GM19043 (cell line): ENCODE measurements around the gene TFG.

Experiments used
- ATAC-seq: cut with Tn5 transposase; IDR thresholded peaks from one replicate; pipeline ENCODE4 v1.9.1; 2021; ENCODE audit warnings: low read depth; ENCODE audit not compliant: unreplicated experiment

Gene TFG

GRCh38 chr3:100783619-100784018 is 74.3 kb downstream of the TFG start:
- ATAC-seq, result no peak

GRCh38 chr3:100789579-100789978 is 80.3 kb downstream of the TFG start:
- ATAC-seq, result no peak

DNA sequence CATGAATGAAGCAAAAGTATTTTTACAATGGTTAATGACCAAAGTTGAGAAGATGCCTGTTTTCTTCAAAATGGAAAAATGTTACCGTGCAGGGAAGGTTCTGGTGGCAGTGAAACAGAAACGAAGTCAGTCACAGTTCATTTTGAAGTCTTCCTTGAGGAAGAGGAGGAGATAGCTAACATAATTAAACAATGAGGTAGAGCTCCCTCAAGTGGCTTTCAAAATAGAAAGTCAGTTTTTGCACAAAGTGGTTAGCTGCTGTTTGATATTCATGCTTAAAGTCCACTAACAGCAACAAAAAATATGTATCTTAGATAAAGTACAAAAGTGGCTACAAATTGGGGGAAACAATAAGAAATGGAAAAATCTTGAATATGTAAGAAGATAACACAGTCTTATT is 87.3 kb downstream of the TFG start:
- ATAC-seq, result no peak

DNA sequence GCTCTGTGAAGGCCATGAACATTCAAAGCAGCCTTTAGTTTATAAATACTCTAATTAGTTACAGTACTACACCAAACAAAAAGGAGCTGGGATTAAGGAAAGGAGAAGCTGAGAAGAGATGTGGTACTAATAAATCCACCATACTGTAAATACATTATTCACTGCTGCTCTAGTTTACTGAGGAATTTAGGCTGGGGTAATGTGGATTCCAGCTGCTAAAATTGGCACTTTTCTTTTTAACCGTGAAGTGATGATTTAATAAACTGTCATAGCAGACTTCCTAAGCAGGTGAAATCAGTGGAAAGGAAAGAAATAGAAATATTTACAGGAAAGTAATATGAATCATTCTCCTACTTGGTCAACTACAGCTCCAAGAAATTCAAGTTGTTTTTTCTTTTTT is 88.7 kb downstream of the TFG start:
- ATAC-seq, result no peak
